K562 (cell line): ENCODE data around the gene RBM34. TPM values are rescaled to one million over a fixed set of nuclear protein-coding genes. Genes with fewer than 3 reads are reported as not detected.

Experiments
- CXXC5 ChIP-seq: fragments of 250-450 bp; sonication (Bioruptor Pico); IDR thresholded peaks from 2 replicates; pipeline ENCODE4 v1.8.0; 2022; ENCODE audit warnings: inconsistent platforms, mild to moderate bottlenecking, moderate library complexity
- E2F8 ChIP-seq: fragments of 450-650 bp; IDR thresholded peaks from 2 replicates; pipeline ENCODE4 v1.7.1; 2018; ENCODE audit warnings: mild to moderate bottlenecking, low read depth; ENCODE audit not compliant: partially characterized antibody
- FOS ChIP-seq: IDR thresholded peaks from 3 replicates; pipeline ENCODE4 v1.6.1; 2011; ENCODE audit not compliant: insufficient read length; ENCODE audit errors: extremely low read depth
- FOXA3 ChIP-seq, 2 experiments: fragments of 450-650 bp in 1 of 2; sonication (generic) in 1 of 2; formaldehyde crosslinking; IDR thresholded peaks in 1 of 2; conservative IDR thresholded peaks in 1 of 2; 2 replicates each; pipeline versions ENCODE4 v1.4.0 to v1.8.0; 2020 to 2022; ENCODE audit warnings: mild to moderate bottlenecking in 2 of 2, missing genetic modification reagents in 1 of 2
- PHF8 ChIP-seq: fragments of 200-600 bp; sonication (generic); IDR thresholded peaks from 2 replicates; pipeline ENCODE4 v1.6.1; 2012; ENCODE audit warnings: mixed run types, mild to moderate bottlenecking, inconsistent platforms, low read length, moderate library complexity, borderline replicate concordance
- PRDM10 ChIP-seq: fragments of 450-650 bp; IDR thresholded peaks from 2 replicates; pipeline ENCODE4 v1.6.1; 2018; ENCODE audit not compliant: partially characterized antibody
- RERE ChIP-seq: sonication (generic); formaldehyde crosslinking; IDR thresholded peaks from 2 replicates; pipeline ENCODE4 v1.8.0; 2023; ENCODE audit warnings: missing genetic modification reagents, mild to moderate bottlenecking, borderline replicate concordance
- TCF3 ChIP-seq: sonication (generic); formaldehyde crosslinking; IDR thresholded peaks from 2 replicates; pipeline ENCODE4 v1.4.0; 2020; ENCODE audit warnings: mild to moderate bottlenecking, missing genetic modification reagents
- YBX1 ChIP-seq: fragments of 450-650 bp; IDR thresholded peaks from 2 replicates; pipeline ENCODE4 v1.7.1; 2016; ENCODE audit warnings: mild to moderate bottlenecking
- ZNF274 ChIP-seq: IDR thresholded peaks from 2 replicates; pipeline ENCODE4 v1.6.1; 2011; ENCODE audit warnings: low read depth, mild to moderate bottlenecking, low read length, moderate library complexity, borderline replicate concordance
- ZNF354B ChIP-seq: fragments of 250-450 bp; sonication (Bioruptor Pico); IDR thresholded peaks from 2 replicates; pipeline ENCODE4 v1.4.0; 2020
- ZNF431 ChIP-seq: sonication (generic); formaldehyde crosslinking; IDR thresholded peaks from 2 replicates; pipeline ENCODE4 v1.8.0; 2022; ENCODE audit warnings: mild to moderate bottlenecking, missing genetic modification reagents
- ZNF583 ChIP-seq: fragments of 250-450 bp; sonication (Bioruptor Pico); IDR thresholded peaks from 2 replicates; pipeline ENCODE4 v1.4.0; 2020
- polyA plus RNA-seq, 8 experiments: library from polyadenylated mRNA; depleted of rRNA in 4 of 8; stranded (reverse) in 5 of 8; unstranded in 3 of 8; fragments of >200 nt; fragmentation: Nextera tagmentation in 2 of 8; fragmentation: Illumina TruSeq in 1 of 8; extraction: Ambion mirVana in 2 of 8; extraction: Trizol in 1 of 8; gene quantifications; 2 replicates each; pipeline versions ENCODE4 v1.2.1 to v1.2.3, GENCODE V29; 2011 to 2014; ENCODE audit warnings: inconsistent platforms in 1 of 8, missing spikeins in 1 of 8
- total RNA-seq, 7 experiments: library from RNA; depleted of rRNA in 6 of 7; stranded (reverse); fragments of >200 nt in 6 of 7; fragmentation: Illumina TruSeq in 2 of 7; extraction: Trizol in 2 of 7; gene quantifications; 2 replicates each; pipeline versions ENCODE4 v1.2.1 to v1.2.3, GENCODE V29; 2011 to 2021; ENCODE audit warnings: low replicate concordance in 1 of 7

The RBM34 gene
- total and polyA plus RNA-seq, 9 of the 15 experiments (the other 6 are each of a cell fraction or from before 2014, with no cell fraction given) = 64.0 to 178 (median 124) TPM

- TF ChIP-seq RERE (CRISPR knock-in tag) = no peak
- TF ChIP-seq ZNF354B (CRISPR knock-in tag) = no peak
- peak; percentile 57 to 80; a peak in 3 of 4 replicates for TF ChIP-seq FOXA3 (CRISPR knock-in tag; conservative IDR thresholded peaks at IDR 0.05 in 1 of 2, IDR thresholded peaks at IDR 0.05 in 1 of 2)
- TF ChIP-seq YBX1 = no peak
- no peak for TF ChIP-seq PRDM10
- 0 out of 2 replicates have a peak, but pooled peaks have one; percentile 40 for TF ChIP-seq ZNF583 (CRISPR knock-in tag)
- TF ChIP-seq FOS = no peak
- peak; percentile 84 for TF ChIP-seq CXXC5 (CRISPR knock-in tag)
- TF ChIP-seq ZNF431 = peak; percentile 76; the same call in 1 of the 2 replicates
- TF ChIP-seq E2F8 = peak; percentile 99
- peak; percentile 40; the same call in 1 of the 2 replicates for TF ChIP-seq TCF3 (CRISPR knock-in tag)
- no peak for TF ChIP-seq ZNF274
- TF ChIP-seq PHF8 = peak; percentile 99
These were observed at the start of gene RBM34 (continued) for GRCh38 chr1:235160957-235161684.
